HG03060 (cell line): Measurements from ENCODE around the gene HOXA7.

Experiments
- ATAC-seq: cut with Tn5 transposase; IDR thresholded peaks from one replicate; pipeline ENCODE4 v1.9.1; 2021; ENCODE audit warnings: low read depth, moderate number of reproducible peaks; ENCODE audit not compliant: unreplicated experiment

The HOXA7 gene

GRCh38 chr7:27161214-27161720, 4.8 kb upstream of the HOXA7 start:
- ATAC-seq, result no peak

- no peak for ATAC-seq
Measured at GRCh38 chr7:27160546-27161213, 4.2 kb upstream of the HOXA7 start.

GRCh38 chr7:27160145-27160545, 3.7 kb upstream of the HOXA7 start:
- no peak for ATAC-seq

GRCh38 chr7:27159266-27160144, 3.0 kb upstream of the HOXA7 start:
- no peak for ATAC-seq

DNA sequence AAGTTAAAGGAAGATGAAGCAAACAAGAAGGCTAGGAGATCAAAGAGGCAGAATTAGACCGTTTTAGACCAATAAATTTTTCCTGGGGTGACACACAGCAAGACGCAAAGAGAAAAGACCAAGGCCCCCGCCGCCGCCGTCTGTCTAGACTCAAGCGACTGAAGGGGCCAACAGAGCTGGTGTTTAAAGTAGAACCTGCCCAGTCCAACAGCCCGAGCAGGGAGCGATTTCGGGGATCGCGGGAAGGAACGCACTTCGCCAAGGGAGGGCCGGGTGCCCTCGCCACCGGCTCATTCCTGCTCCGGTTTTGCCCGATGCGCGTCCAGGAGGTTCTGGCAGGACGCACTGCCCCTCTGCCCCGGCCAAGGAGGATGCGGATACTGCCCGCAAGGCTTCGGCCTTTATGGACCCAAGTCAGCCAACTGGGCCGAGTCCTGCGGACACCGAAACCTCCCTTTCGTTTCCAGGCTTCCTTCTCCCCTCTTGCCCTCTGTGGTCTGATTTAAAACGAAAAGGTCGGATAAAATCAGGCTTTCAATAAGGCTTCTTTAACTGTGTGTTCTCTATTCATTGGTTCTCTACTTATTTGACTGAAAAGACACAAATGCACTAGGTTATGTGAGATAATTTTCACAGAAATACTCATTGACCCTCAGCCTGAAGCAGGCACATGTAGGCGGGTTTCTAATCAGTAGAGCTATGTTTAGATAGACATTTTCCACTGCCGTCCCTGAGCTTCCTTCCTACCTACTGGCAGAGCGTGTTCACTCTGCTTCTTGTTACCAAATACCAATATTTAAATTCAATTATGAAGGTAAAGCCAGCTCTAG, 2.2 kb upstream of the HOXA7 start:
- ATAC-seq, result no peak

- ATAC-seq, result no peak
Measured at GRCh38 chr7:27157702-27158431, 1.4 kb upstream of the HOXA7 start.

DNA sequence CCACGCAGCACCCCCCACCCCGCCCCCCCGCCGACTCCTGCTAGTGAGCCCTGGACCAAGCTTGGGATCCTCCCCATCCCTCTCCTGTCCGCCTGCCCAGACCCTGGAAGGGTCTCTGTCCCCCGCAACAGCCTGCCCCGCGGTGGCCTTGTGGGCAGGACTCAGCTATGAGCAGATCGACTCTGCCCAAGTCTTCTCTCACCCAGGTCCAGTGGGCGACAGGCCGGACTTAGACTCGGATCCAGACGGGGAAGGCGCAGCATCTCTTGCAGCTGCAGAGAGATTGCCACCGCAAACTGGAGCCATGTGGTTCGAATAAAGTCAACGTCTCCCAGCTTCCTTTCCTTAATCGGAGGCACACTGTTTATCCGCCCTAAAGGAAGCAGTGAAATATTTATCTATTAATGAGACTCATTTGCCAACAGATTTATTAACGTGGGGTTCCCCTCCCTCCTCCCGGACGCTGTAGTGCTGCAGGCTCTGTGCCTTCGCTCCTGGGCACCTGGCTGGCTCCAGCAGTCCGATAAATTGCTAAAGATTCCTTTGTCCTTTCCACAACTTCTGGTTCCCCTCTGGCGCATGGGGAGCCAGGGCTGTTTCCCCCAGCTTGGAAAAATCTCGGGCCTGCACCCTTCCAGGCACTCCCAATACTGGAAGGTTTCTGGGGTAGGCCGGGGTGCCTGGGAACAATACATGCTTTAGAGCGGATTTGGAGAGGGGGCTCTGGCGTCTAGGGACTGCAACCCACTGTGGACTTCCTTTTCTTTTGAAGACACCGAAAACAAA, 634 bp upstream of the HOXA7 start:
- no peak for ATAC-seq

DNA sequence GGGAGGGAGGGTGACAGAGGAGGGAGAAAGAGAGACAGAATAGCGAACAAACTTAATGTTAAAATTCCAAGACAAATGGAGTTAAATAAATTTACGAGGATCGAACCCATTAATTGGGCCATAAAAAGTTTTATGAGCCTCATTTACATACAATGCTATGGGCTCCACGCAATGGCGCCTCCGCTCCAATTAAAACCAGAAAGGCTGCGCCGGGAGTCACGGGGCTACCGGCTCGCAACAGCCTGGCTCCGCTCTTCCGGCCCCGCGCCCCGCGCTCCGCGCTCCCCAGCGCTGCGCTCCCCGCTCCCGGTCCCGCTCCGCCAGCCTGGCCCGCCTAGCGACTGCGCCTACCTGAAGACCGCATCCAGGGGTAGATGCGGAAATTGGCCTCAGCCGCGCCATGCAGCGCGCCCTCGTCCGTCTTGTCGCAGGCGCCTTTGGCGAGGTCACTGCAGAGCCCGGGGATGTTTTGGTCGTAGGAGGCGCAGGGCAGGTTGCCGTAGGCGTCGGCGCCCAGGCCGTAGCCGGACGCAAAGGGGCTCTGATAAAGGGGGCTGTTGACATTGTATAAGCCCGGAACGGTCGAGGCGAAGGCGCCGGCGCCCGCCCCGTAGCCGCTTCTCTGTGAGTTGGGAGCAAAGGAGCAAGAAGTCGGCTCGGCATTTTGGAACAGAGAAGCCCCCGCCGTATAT, 513 bp downstream of the HOXA7 start:
- no peak for ATAC-seq

GRCh38 chr7:27154901-27155815, 1.3 kb downstream of the HOXA7 start:
- ATAC-seq, result no peak

GRCh38 chr7:27154369-27154768, 2.1 kb downstream of the HOXA7 start:
- ATAC-seq, result no peak

GRCh38 chr7:27153526-27153925, 2.9 kb downstream of the HOXA7 start:
- ATAC-seq, result no peak

GRCh38 chr7:27152816-27153442, 3.5 kb downstream of the HOXA7 start:
- ATAC-seq, result no peak

- no peak for ATAC-seq
Measured at GRCh38 chr7:27151931-27152815, 4.3 kb downstream of the HOXA7 start, which contains the start of gene HOXA3. Gene HOXA3, minus strand, starts transcription at chr7:27152583. Its CDS starts 41,943 bp downstream, at chr7:27110640.

GRCh38 chr7:27151341-27151930, 5.0 kb downstream of the HOXA7 start:
- ATAC-seq, result no peak

GRCh38 chr7:27150568-27151340, 5.7 kb downstream of the HOXA7 start:
- no peak for ATAC-seq
